GM21360 (cell line): ENCODE results near the gene NFYA.

Experiments used
- ATAC-seq: cut with Tn5 transposase; IDR thresholded peaks from one replicate; pipeline ENCODE4 v1.9.1; 2021; ENCODE audit warnings: mild to moderate bottlenecking, moderate library complexity; ENCODE audit not compliant: unreplicated experiment

NFYA gene

GRCh38 chr6:41072836-41073202, at the start of gene NFYA:
Gene NFYA, plus strand, starts transcription at chr6:41072974. Its CDS starts 6,116 bp downstream, at chr6:41079090.
- peak; percentile 62 for ATAC-seq

- no peak for ATAC-seq
Measured at GRCh38 chr6:41023114-41023513, 49.7 kb upstream of the NFYA start.

- no peak for ATAC-seq
Measured at GRCh38 chr6:41025966-41026530, 46.7 kb upstream of the NFYA start.

GRCh38 chr6:41027241-41027640, 45.5 kb upstream of the NFYA start:
- no peak for ATAC-seq

- peak; percentile 82 for ATAC-seq
Measured at GRCh38 chr6:41027799-41028560, 44.8 kb upstream of the NFYA start.

- ATAC-seq, result peak; percentile 26
Measured at GRCh38 chr6:41028561-41029412, 44.0 kb upstream of the NFYA start.

GRCh38 chr6:41032830-41033229, 39.9 kb upstream of the NFYA start:
- no peak for ATAC-seq

GRCh38 chr6:41033776-41034175, 39.0 kb upstream of the NFYA start:
- no peak for ATAC-seq

GRCh38 chr6:41036186-41036585, 36.6 kb upstream of the NFYA start:
- ATAC-seq, result no peak

GRCh38 chr6:41036601-41037000, 36.2 kb upstream of the NFYA start:
- no peak for ATAC-seq

- no peak for ATAC-seq
Measured at GRCh38 chr6:41037107-41037900, 35.5 kb upstream of the NFYA start.

- no peak for ATAC-seq
Measured at GRCh38 chr6:41038205-41038604, 34.6 kb upstream of the NFYA start.

- no peak for ATAC-seq
Measured at GRCh38 chr6:41039060-41039998, 33.4 kb upstream of the NFYA start, which contains the start of gene UNC5CL. Gene UNC5CL, minus strand, starts transcription at chr6:41039221. Its CDS starts 4,147 bp downstream, at chr6:41035074.

- no peak for ATAC-seq
Measured at GRCh38 chr6:41040101-41040939, 32.5 kb upstream of the NFYA start.

GRCh38 chr6:41040940-41041536, 31.7 kb upstream of the NFYA start:
- ATAC-seq, result no peak

GRCh38 chr6:41042226-41043055, 30.3 kb upstream of the NFYA start, which contains the start of gene TSPO2:
Gene TSPO2, plus strand, starts transcription at chr6:41042467. Its CDS starts 519 bp downstream, at chr6:41042986.
- ATAC-seq, result no peak

- ATAC-seq, result no peak
Measured at GRCh38 chr6:41043151-41043550, 29.6 kb upstream of the NFYA start.
